Progenitor cell of endocrine pancreas (in vitro differentiated cells): ENCODE results near the gene SMARCD2. TPM values are rescaled to one million over a fixed set of nuclear protein-coding genes. Genes with fewer than 3 reads are reported as not detected.
"Not testable (repeated sequence)": the region's sequence is repeated elsewhere in the genome, so short reads cannot be mapped to it uniquely, and the experiment has no call there.

ENCODE experiments used
- DNase-seq: peaks from one replicate; pipeline ENCODE4 v3.0.0; 2021; ENCODE audit warnings: low spot score; ENCODE audit not compliant: unreplicated experiment
- H3K27ac Mint-ChIP-seq: 2 replicates; pipeline ENCODE4 v1.8.0; 2021; ENCODE audit warnings: mild to moderate bottlenecking, moderate library complexity, mixed read lengths
- H3K27me3 Mint-ChIP-seq: 2 replicates; pipeline ENCODE4 v1.8.0; 2021; ENCODE audit warnings: mixed read lengths
- H3K36me3 Mint-ChIP-seq: 2 replicates; pipeline ENCODE4 v1.8.0; 2022; ENCODE audit warnings: mixed read lengths; ENCODE audit not compliant: insufficient read depth
- H3K4me1 Mint-ChIP-seq: 2 replicates; pipeline ENCODE4 v1.8.0; 2021; ENCODE audit warnings: low read depth, mixed read lengths
- H3K4me3 Mint-ChIP-seq: 2 replicates; pipeline ENCODE4 v1.8.0; 2021; ENCODE audit warnings: low read depth, mild to moderate bottlenecking, moderate library complexity, mixed read lengths
- H3K9me3 Mint-ChIP-seq: 2 replicates; pipeline ENCODE4 v1.8.0; 2021; ENCODE audit warnings: low read depth, mixed read lengths
- CTCF ChIP-seq: fragments of 200-600 bp; sonication (generic); IDR thresholded peaks from one replicate; pipeline ENCODE4 v1.5.0; 2021; ENCODE audit warnings: antibody characterized with exemption, mild to moderate bottlenecking; ENCODE audit not compliant: unreplicated experiment
- total RNA-seq: library from RNA; stranded (reverse); gene quantifications from 2 replicates; pipeline ENCODE4 v1.2.1, GENCODE V29; 2021

SMARCD2 gene
- total RNA-seq, 1 donor from 2014 or later, result 63.8 TPM

- Mint-ChIP-seq H3K36me3 (peaks cover 12% of the 10 kb centered on the region), H3K4me1 (no peaks in the 10 kb centered on the region), H3K27me3 (no peaks in the 10 kb centered on the region), H3K27ac (no peak overlapping the region), H3K9me3 (no peaks in the 10 kb centered on the region), H3K4me3 (no peak overlapping the region)
- TF ChIP-seq CTCF, result no peak
- no peak for DNase-seq
Measured at GRCh38 chr17:63800783-63801182, 41.7 kb downstream of the SMARCD2 start.

GRCh38 chr17:63798572-63799106 lies 43.8 kb downstream of the SMARCD2 start:
- Mint-ChIP-seq H3K4me1 (no peaks in the 10 kb centered on the region), H3K4me3 (no peak overlapping the region), H3K9me3 (no peaks in the 10 kb centered on the region), H3K27ac (no peak overlapping the region), H3K36me3 (peaks cover 16% of the 10 kb centered on the region), H3K27me3 (no peaks in the 10 kb centered on the region)
- no peak for DNase-seq
- no peak for TF ChIP-seq CTCF

GRCh38 chr17:63796375-63796774 lies 46.1 kb downstream of the SMARCD2 start:
- H3K27me3 Mint-ChIP-seq, H3K9me3 Mint-ChIP-seq, H3K27ac Mint-ChIP-seq, H3K4me3 Mint-ChIP-seq, DNase-seq, H3K4me1 Mint-ChIP-seq: not testable (repeated sequence)
- peaks cover 22% of the 10 kb centered on the region for H3K36me3 Mint-ChIP-seq

- Mint-ChIP-seq H3K9me3 (no peaks in the 10 kb centered on the region), H3K4me1 (no peaks in the 10 kb centered on the region), H3K27me3 (no peaks in the 10 kb centered on the region), H3K4me3 (no peak overlapping the region), H3K27ac (no peak overlapping the region), H3K36me3 (peaks cover 24% of the 10 kb centered on the region)
- no peak for DNase-seq
- TF ChIP-seq CTCF, result no peak
Measured at GRCh38 chr17:63792055-63792729, 50.3 kb downstream of the SMARCD2 start.

- Mint-ChIP-seq H3K4me1 (no peaks in the 10 kb centered on the region), H3K27me3 (no peaks in the 10 kb centered on the region), H3K9me3 (no peaks in the 10 kb centered on the region), H3K27ac (no peak overlapping the region), H3K36me3 (peaks cover 23% of the 10 kb centered on the region), H3K4me3 (no peak overlapping the region)
- TF ChIP-seq CTCF, result no peak
- DNase-seq, result no peak
Measured at GRCh38 chr17:63790057-63790456, 52.4 kb downstream of the SMARCD2 start.
